ENCODE measurements around the gene CCND1.

GRCh38 chr11:69654001-69654659, 13.2 kb downstream of the CCND1 start:
- TF ChIP-seq, protein P1, sequence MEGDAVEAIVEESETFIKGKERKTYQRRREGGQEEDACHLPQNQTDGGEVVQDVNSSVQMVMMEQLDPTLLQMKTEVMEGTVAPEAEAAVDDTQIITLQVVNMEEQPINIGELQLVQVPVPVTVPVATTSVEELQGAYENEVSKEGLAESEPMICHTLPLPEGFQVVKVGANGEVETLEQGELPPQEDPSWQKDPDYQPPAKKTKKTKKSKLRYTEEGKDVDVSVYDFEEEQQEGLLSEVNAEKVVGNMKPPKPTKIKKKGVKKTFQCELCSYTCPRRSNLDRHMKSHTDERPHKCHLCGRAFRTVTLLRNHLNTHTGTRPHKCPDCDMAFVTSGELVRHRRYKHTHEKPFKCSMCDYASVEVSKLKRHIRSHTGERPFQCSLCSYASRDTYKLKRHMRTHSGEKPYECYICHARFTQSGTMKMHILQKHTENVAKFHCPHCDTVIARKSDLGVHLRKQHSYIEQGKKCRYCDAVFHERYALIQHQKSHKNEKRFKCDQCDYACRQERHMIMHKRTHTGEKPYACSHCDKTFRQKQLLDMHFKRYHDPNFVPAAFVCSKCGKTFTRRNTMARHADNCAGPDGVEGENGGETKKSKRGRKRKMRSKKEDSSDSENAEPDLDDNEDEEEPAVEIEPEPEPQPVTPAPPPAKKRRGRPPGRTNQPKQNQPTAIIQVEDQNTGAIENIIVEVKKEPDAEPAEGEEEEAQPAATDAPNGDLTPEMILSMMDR (IDR thresholded peaks at IDR 0.05; ENCODE audit: poor library complexity) = no peak
- TF ChIP-seq EZH2phosphoT487 (IDR thresholded peaks at IDR 0.05; ENCODE audit: low read depth, severe bottlenecking, unreplicated experiment) = no peak

Data from hepatocyte (in vitro differentiated cells).